ENCODE measurements around the gene DUT.

DNA sequence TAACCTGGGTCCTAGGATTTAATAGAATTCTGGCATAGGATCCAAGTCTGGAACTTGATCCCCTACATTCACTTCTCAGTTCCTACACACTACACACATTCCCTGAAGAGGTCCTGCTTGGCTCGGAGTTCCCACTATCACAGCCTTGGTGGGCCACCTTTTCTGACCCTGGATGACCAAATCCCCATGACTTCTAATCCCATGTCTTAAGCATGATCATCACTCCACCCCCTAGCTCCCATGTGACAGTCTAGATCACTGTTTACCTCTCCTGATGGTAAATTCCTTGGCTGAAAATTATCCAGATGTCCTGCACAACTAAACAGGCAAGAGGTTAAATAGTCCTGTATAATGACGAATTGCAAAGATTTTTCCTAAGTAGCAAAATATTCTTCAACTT, 40.3 kb downstream of the DUT start:
- TF ChIP-seq ZNF311 (CRISPR knock-in tag; IDR thresholded peaks at IDR 0.05) (no peak), SMAD1 (IDR thresholded peaks at IDR 0.05; ENCODE audit: low read depth, low read length, partially characterized antibody) (no peak), ZNF263 (CRISPR knock-in tag; IDR thresholded peaks at IDR 0.05; ENCODE audit: borderline replicate concordance) (no peak), ELK1 (CRISPR knock-in tag; IDR thresholded peaks at IDR 0.05) (no peak), E2F1 (CRISPR knock-in tag; IDR thresholded peaks at IDR 0.05) (no peak), ZNF778 (CRISPR knock-in tag; IDR thresholded peaks at IDR 0.05) (no peak), HNRNPUL1 (IDR thresholded peaks at IDR 0.05; ENCODE audit: low read length) (no peak), CBX1 (IDR thresholded peaks at IDR 0.05; ENCODE audit: low read depth) (no peak), ARID2 (IDR thresholded peaks at IDR 0.05) (no peak), EP300 (IDR thresholded peaks at IDR 0.05; ENCODE audit: low read length) (no peak)
- TF ChIP-seq, protein P1, sequence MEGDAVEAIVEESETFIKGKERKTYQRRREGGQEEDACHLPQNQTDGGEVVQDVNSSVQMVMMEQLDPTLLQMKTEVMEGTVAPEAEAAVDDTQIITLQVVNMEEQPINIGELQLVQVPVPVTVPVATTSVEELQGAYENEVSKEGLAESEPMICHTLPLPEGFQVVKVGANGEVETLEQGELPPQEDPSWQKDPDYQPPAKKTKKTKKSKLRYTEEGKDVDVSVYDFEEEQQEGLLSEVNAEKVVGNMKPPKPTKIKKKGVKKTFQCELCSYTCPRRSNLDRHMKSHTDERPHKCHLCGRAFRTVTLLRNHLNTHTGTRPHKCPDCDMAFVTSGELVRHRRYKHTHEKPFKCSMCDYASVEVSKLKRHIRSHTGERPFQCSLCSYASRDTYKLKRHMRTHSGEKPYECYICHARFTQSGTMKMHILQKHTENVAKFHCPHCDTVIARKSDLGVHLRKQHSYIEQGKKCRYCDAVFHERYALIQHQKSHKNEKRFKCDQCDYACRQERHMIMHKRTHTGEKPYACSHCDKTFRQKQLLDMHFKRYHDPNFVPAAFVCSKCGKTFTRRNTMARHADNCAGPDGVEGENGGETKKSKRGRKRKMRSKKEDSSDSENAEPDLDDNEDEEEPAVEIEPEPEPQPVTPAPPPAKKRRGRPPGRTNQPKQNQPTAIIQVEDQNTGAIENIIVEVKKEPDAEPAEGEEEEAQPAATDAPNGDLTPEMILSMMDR (IDR thresholded peaks at IDR 0.05 in 2 of 3, conservative IDR thresholded peaks at IDR 0.05 in 1 of 3; ENCODE audit: insufficient read depth in 2 of 3, low read depth in 1 of 3, low read length in 3 of 3), result no peak

All from K562 (cell line).